SHP77 (cell line): ENCODE data around the gene TTBK2.

Experiments
- DNase-seq, 2 experiments: peaks; one replicate each; lab custom pipeline; 2025; lab: John Stamatoyannopoulos, UW

The TTBK2 gene

GRCh38 chr15:42692997-42693396 is 227.6 kb downstream of the TTBK2 start:
- DNase-seq, result no peak

- DNase-seq, result no peak
These were observed 228.0 kb downstream of the TTBK2 start for GRCh38 chr15:42692536-42692935.

- no peak for DNase-seq
These were observed 228.8 kb downstream of the TTBK2 start for GRCh38 chr15:42691770-42692169.

GRCh38 chr15:42691308-42691707 is 229.3 kb downstream of the TTBK2 start:
- no peak for DNase-seq
